Measurements from ENCODE around the gene HOGA1.

The HOGA1 gene

GRCh38 chr10:97589479-97589878, 5.3 kb downstream of the HOGA1 start, which contains the start of gene C10orf62:
Gene C10orf62 (plus strand): TSS chr10:97589721. CDS start chr10:97589898, 177 bp downstream.
- TF ChIP-seq, protein P1, sequence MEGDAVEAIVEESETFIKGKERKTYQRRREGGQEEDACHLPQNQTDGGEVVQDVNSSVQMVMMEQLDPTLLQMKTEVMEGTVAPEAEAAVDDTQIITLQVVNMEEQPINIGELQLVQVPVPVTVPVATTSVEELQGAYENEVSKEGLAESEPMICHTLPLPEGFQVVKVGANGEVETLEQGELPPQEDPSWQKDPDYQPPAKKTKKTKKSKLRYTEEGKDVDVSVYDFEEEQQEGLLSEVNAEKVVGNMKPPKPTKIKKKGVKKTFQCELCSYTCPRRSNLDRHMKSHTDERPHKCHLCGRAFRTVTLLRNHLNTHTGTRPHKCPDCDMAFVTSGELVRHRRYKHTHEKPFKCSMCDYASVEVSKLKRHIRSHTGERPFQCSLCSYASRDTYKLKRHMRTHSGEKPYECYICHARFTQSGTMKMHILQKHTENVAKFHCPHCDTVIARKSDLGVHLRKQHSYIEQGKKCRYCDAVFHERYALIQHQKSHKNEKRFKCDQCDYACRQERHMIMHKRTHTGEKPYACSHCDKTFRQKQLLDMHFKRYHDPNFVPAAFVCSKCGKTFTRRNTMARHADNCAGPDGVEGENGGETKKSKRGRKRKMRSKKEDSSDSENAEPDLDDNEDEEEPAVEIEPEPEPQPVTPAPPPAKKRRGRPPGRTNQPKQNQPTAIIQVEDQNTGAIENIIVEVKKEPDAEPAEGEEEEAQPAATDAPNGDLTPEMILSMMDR (IDR thresholded peaks at IDR 0.05; ENCODE audit: low read depth, low read length): no peak
- no peak for DNase-seq (ENCODE audit: extremely low read depth, low read depth)

- TF ChIP-seq, protein P1 (IDR thresholded peaks at IDR 0.05; ENCODE audit: low read depth, low read length): no peak
- DNase-seq (ENCODE audit: extremely low read depth, low read depth): no peak
These were observed 6.0 kb downstream of the HOGA1 start for GRCh38 chr10:97590082-97590747.

- TF ChIP-seq, protein P1 (IDR thresholded peaks at IDR 0.05; ENCODE audit: low read depth, low read length): no peak
- DNase-seq (ENCODE audit: extremely low read depth, low read depth): no peak
These were observed 6.7 kb downstream of the HOGA1 start for GRCh38 chr10:97590748-97591495.

GRCh38 chr10:97593421-97593820, 9.2 kb downstream of the HOGA1 start:
- no peak for DNase-seq (ENCODE audit: extremely low read depth, low read depth)
- TF ChIP-seq, protein P1 (IDR thresholded peaks at IDR 0.05; ENCODE audit: low read depth, low read length): no peak

GRCh38 chr10:97596101-97597082, 12.2 kb downstream of the HOGA1 start:
- no peak for DNase-seq (ENCODE audit: extremely low read depth, low read depth)
- TF ChIP-seq, protein P1 (IDR thresholded peaks at IDR 0.05; ENCODE audit: low read depth, low read length): no peak

GRCh38 chr10:97597778-97598177, 13.6 kb downstream of the HOGA1 start:
- DNase-seq (ENCODE audit: extremely low read depth, low read depth): no peak
- TF ChIP-seq, protein P1 (IDR thresholded peaks at IDR 0.05; ENCODE audit: low read depth, low read length): no peak
